Large intestine (tissue), 3 donors: ENCODE results near the gene PALLD. TPM values are rescaled to one million over a fixed set of nuclear protein-coding genes. Genes with fewer than 3 reads are reported as not detected.

ENCODE experiments used
- DNase-seq, 2 donors: peaks; one replicate each; pipeline versions ENCODE4 v3.0.0 to v3.0.0-alpha.2; 2013
- H3K27ac ChIP-seq: one replicate; pipeline ENCODE4 v1.5.1; 2013; ENCODE audit warnings: low read length
- H3K27me3 ChIP-seq: 2 replicates; pipeline ENCODE4 v1.6.1; 2013; ENCODE audit warnings: low read length; ENCODE audit not compliant: control insufficient read depth, insufficient read depth
- H3K36me3 ChIP-seq: 2 replicates; pipeline ENCODE4 v1.6.1; 2013; ENCODE audit warnings: low read length; ENCODE audit not compliant: control insufficient read depth, insufficient read depth
- H3K4me1 ChIP-seq: one replicate; pipeline ENCODE4 v1.6.1; 2013; ENCODE audit warnings: low read length; ENCODE audit not compliant: control insufficient read depth, insufficient read depth
- H3K4me3 ChIP-seq: one replicate; pipeline ENCODE4 v1.5.1; 2013; ENCODE audit warnings: low read length
- H3K9me3 ChIP-seq: one replicate; pipeline ENCODE4 v1.6.1; 2013; ENCODE audit warnings: mild to moderate bottlenecking, low read depth, low read length, moderate library complexity; ENCODE audit not compliant: control insufficient read depth
- WGBS: methylation state at CpG from one replicate; pipeline ENCODE4 v1.1.5; 2013; ENCODE audit warnings: low lambda C conversion rate; ENCODE audit not compliant: insufficient coverage; 5-methylcytosine and 5-hydroxymethylcytosine counted together
- polyA plus RNA-seq: library from polyadenylated mRNA; unstranded; fragments of 120-200 nt; gene quantifications from one replicate; pipeline ENCODE4 v1.2.1, GENCODE V29; 2013

PALLD gene
- polyA plus RNA-seq, 1 donor: 59.7 TPM

GRCh38 chr4:168776382-168776781 is 279.5 kb downstream of the PALLD start:
- no peaks in the 10 kb centered on the region for H3K27me3 ChIP-seq
- no peak overlapping the region for H3K4me3 ChIP-seq
- DNase-seq: no peak
- H3K27ac ChIP-seq: no peak overlapping the region
- H3K36me3 ChIP-seq: no peaks in the 10 kb centered on the region
- H3K4me1 ChIP-seq: no peaks in the 10 kb centered on the region
- H3K9me3 ChIP-seq: peaks cover 5% of the 10 kb centered on the region

- Histone ChIP-seq H3K4me1 (no peaks in the 10 kb centered on the region), H3K4me3 (no peak overlapping the region), H3K27ac (no peak overlapping the region), H3K36me3 (no peaks in the 10 kb centered on the region), H3K27me3 (no peaks in the 10 kb centered on the region), H3K9me3 (peaks cover 5% of the 10 kb centered on the region)
- DNase-seq: no peak
- WGBS: 20% methylated on average over 1 of the region's 4 CpGs
These were observed 280.6 kb downstream of the PALLD start for GRCh38 chr4:168777277-168777965.

GRCh38 chr4:168781341-168781740 is 284.5 kb downstream of the PALLD start:
- WGBS: no CpG with 5 or more reads among the region's 4 CpGs
- no peak overlapping the region for H3K4me3 ChIP-seq
- H3K4me1 ChIP-seq: no peaks in the 10 kb centered on the region
- H3K36me3 ChIP-seq: no peaks in the 10 kb centered on the region
- no peak overlapping the region for H3K27ac ChIP-seq
- DNase-seq: no peak
- H3K9me3 ChIP-seq: peaks cover 4% of the 10 kb centered on the region
- no peaks in the 10 kb centered on the region for H3K27me3 ChIP-seq

- 100% methylated on average over 3 of the region's 4 CpGs for WGBS
- no peak for DNase-seq
- Histone ChIP-seq H3K27ac (no peak overlapping the region), H3K27me3 (no peaks in the 10 kb centered on the region), H3K4me1 (no peaks in the 10 kb centered on the region), H3K36me3 (no peaks in the 10 kb centered on the region), H3K9me3 (no peaks in the 10 kb centered on the region), H3K4me3 (no peak overlapping the region)
These were observed 285.1 kb downstream of the PALLD start for GRCh38 chr4:168781926-168782325.

GRCh38 chr4:168782439-168782838 is 285.6 kb downstream of the PALLD start:
- no peak overlapping the region for H3K4me3 ChIP-seq
- WGBS: 80% methylated on average over 1 of the region's 5 CpGs
- H3K27ac ChIP-seq: no peak overlapping the region
- no peaks in the 10 kb centered on the region for H3K36me3 ChIP-seq
- H3K9me3 ChIP-seq: no peaks in the 10 kb centered on the region
- H3K27me3 ChIP-seq: no peaks in the 10 kb centered on the region
- DNase-seq: no peak
- H3K4me1 ChIP-seq: no peaks in the 10 kb centered on the region

- WGBS: no CpG with 5 or more reads among the region's 10 CpGs
These were observed 288.1 kb downstream of the PALLD start for GRCh38 chr4:168784786-168785461.

GRCh38 chr4:168787334-168787733 is 290.5 kb downstream of the PALLD start:
- H3K4me1 ChIP-seq: peaks cover 4% of the 10 kb centered on the region
- H3K36me3 ChIP-seq: no peaks in the 10 kb centered on the region
- H3K27me3 ChIP-seq: no peaks in the 10 kb centered on the region
- peak overlapping the region; percentile 62 for H3K27ac ChIP-seq
- DNase-seq: no peak
- H3K4me3 ChIP-seq: no peak overlapping the region
- H3K9me3 ChIP-seq: no peaks in the 10 kb centered on the region
- no CpG with 5 or more reads among the region's 1 CpG for WGBS

More at GRCh38 chr4:168784786-168785461, 288.1 kb downstream of the PALLD start:
- no peaks in the 10 kb centered on the region for H3K36me3 ChIP-seq
- no peak for DNase-seq
- H3K4me1 ChIP-seq: peaks cover 4% of the 10 kb centered on the region
- H3K4me3 ChIP-seq: no peak overlapping the region
- no peaks in the 10 kb centered on the region for H3K9me3 ChIP-seq
- H3K27me3 ChIP-seq: no peaks in the 10 kb centered on the region
- no peak overlapping the region for H3K27ac ChIP-seq

- peak; percentile 47 to 78 for DNase-seq
- WGBS: no CpG with 5 or more reads among the region's 10 CpGs
- peak overlapping the region; percentile 62 for H3K27ac ChIP-seq
- H3K36me3 ChIP-seq: no peaks in the 10 kb centered on the region
- H3K27me3 ChIP-seq: no peaks in the 10 kb centered on the region
- peaks cover 4% of the 10 kb centered on the region for H3K4me1 ChIP-seq
- H3K9me3 ChIP-seq: no peaks in the 10 kb centered on the region
- no peak overlapping the region for H3K4me3 ChIP-seq
These were observed 291.1 kb downstream of the PALLD start for GRCh38 chr4:168787801-168788595.

DNA sequence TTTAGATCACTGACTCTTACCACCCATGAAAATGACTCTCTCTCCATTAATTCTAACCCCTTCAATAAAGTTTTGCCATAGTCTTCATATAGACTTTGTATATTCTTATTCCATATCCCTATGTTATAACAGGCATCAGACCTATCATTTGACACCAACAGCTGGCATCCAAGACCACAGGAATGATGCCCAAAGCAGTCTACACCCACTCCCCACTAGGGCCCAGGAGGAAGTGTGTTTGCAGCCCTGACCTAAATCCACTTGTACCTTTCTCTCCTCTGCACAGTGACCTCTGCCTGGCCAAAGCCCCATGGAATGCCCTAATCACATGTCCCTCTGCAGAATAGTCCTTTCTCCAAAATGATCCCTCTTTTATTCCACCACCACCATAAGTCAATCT is 294.0 kb downstream of the PALLD start:
- Histone ChIP-seq H3K36me3 (no peaks in the 10 kb centered on the region), H3K4me1 (peaks cover 15% of the 10 kb centered on the region), H3K27ac (no peak overlapping the region), H3K4me3 (no peak overlapping the region), H3K27me3 (no peaks in the 10 kb centered on the region), H3K9me3 (no peaks in the 10 kb centered on the region)
- no peak for DNase-seq

DNA sequence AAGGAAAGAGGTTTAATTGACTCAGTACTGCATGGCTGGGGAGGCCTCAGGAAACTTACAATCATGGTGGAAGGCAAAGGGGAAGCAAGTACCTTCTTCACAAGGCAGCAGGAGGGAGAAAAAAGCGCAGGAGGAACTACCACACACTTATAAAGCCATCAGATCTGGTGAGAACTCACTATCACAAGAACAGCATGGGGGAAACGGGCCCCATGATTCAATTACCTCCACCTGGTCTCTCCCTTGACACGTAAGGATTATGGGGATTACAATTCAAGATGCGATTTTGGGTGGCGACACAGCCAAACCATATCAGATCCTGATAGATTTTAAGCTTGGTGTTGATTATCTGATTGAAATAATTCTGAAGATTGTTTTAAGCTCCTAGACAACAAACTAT is 294.5 kb downstream of the PALLD start:
- no peaks in the 10 kb centered on the region for H3K9me3 ChIP-seq
- H3K27ac ChIP-seq: no peak overlapping the region
- no peak for DNase-seq
- no CpG with 5 or more reads among the region's 5 CpGs for WGBS
- H3K4me1 ChIP-seq: peaks cover 19% of the 10 kb centered on the region
- no peaks in the 10 kb centered on the region for H3K36me3 ChIP-seq
- H3K4me3 ChIP-seq: no peak overlapping the region
- H3K27me3 ChIP-seq: no peaks in the 10 kb centered on the region
